Measurements from ENCODE around the gene PGD.

GRCh38 chr1:10457875-10458274, 59.0 kb downstream of the PGD start:
- TF ChIP-seq POLR2A (IDR thresholded peaks at IDR 0.05) (no peak), CTCF (IDR thresholded peaks at IDR 0.05) (no peak)

Data from lower leg skin (tissue), 3 donors.